HEK293 (cell line): ENCODE data around the gene C18orf32.
A peak's percentile ranks its signal among the peaks of the same experiment; 100 is the strongest.

Experiments used
- BCL11A ChIP-seq: fragments of 450-650 bp; formaldehyde crosslinking; IDR thresholded peaks from 2 replicates; pipeline ENCODE4 v1.5.1; 2016; ENCODE audit warnings: low read depth, missing biosample characterization, missing genetic modification characterization
- CTCF ChIP-seq: fragments of 450-650 bp; formaldehyde crosslinking; IDR thresholded peaks from 2 replicates; pipeline ENCODE4 v1.5.1; 2016; ENCODE audit warnings: missing biosample characterization, missing genetic modification characterization
- HOXA7 ChIP-seq: sonication (generic); formaldehyde crosslinking; IDR thresholded peaks from 2 replicates; pipeline ENCODE4 v1.8.1; 2022; ENCODE audit warnings: missing genetic modification reagents, borderline replicate concordance
- ZBTB26 ChIP-seq: fragments of 450-650 bp; formaldehyde crosslinking; optimal IDR thresholded peaks from 2 replicates; pipeline ENCODE3; 2016; ENCODE audit warnings: missing biosample characterization, mild to moderate bottlenecking, missing genetic modification characterization
- ZNF157 ChIP-seq: fragments of 450-650 bp; formaldehyde crosslinking; IDR thresholded peaks from 2 replicates; pipeline ENCODE4 v1.5.1; 2016; ENCODE audit warnings: missing biosample characterization, missing genetic modification characterization
- ZNF398 ChIP-seq: fragments of 450-650 bp; formaldehyde crosslinking; IDR thresholded peaks from 2 replicates; pipeline ENCODE4 v1.5.1; 2017; ENCODE audit warnings: missing biosample characterization, missing genetic modification characterization
- ZNF433 ChIP-seq: fragments of 450-650 bp; formaldehyde crosslinking; IDR thresholded peaks from 2 replicates; pipeline ENCODE4 v1.5.1; 2016; ENCODE audit warnings: missing biosample characterization, missing genetic modification characterization, low read depth
- ZNF626 ChIP-seq: fragments of 450-650 bp; sonication (Bioruptor Pico); formaldehyde crosslinking; IDR thresholded peaks from 2 replicates; pipeline ENCODE4 v1.5.1; 2018; ENCODE audit warnings: missing biosample characterization, missing genetic modification characterization, inconsistent platforms
- ZNF639 ChIP-seq: fragments of 450-650 bp; formaldehyde crosslinking; IDR thresholded peaks from 2 replicates; pipeline ENCODE4 v1.5.1; 2016; ENCODE audit warnings: missing biosample characterization, missing genetic modification characterization
- ZNF660 ChIP-seq: fragments of 450-650 bp; IDR thresholded peaks from 2 replicates; pipeline ENCODE4 v1.5.1; 2018; ENCODE audit warnings: missing biosample characterization, mild to moderate bottlenecking, missing genetic modification characterization
- ZNF792 ChIP-seq: fragments of 450-650 bp; formaldehyde crosslinking; IDR thresholded peaks from 2 replicates; pipeline ENCODE4 v1.5.1; 2016; ENCODE audit warnings: missing biosample characterization, missing genetic modification characterization

- TF ChIP-seq ZNF157 = no peak
- TF ChIP-seq HOXA7 (CRISPR knock-in tag) = no peak
- no peak for TF ChIP-seq ZNF433 (tag by site-specific recombination)
- TF ChIP-seq CTCF (tag by site-specific recombination) = no peak
- TF ChIP-seq ZBTB26 = no peak
- TF ChIP-seq BCL11A = peak; percentile 63; the same call in 1 of the 2 replicates
- TF ChIP-seq ZNF626 (tag by site-specific recombination) = no peak
- no peak for TF ChIP-seq ZNF660 (tag by site-specific recombination)
- TF ChIP-seq ZNF792 (tag by site-specific recombination) = no peak
- TF ChIP-seq ZNF398 (tag by site-specific recombination) = no peak
- TF ChIP-seq ZNF639 (tag by site-specific recombination) = no peak
These were observed 51.9 kb downstream of the C18orf32 start for GRCh38 chr18:49435170-49435569.
